Measurements from ENCODE around the gene CHST3.

CHST3 gene

GRCh38 chr10:72034040-72034499 lies 69.9 kb downstream of the CHST3 start:
- no peak overlapping the region for H3K4me3 ChIP-seq (ENCODE audit: low read depth, low read length)
- TF ChIP-seq, protein P1, sequence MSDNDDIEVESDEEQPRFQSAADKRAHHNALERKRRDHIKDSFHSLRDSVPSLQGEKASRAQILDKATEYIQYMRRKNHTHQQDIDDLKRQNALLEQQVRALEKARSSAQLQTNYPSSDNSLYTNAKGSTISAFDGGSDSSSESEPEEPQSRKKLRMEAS (IDR thresholded peaks at IDR 0.05; ENCODE audit: low read depth, low read length): no peak
- TF ChIP-seq, protein P2, sequence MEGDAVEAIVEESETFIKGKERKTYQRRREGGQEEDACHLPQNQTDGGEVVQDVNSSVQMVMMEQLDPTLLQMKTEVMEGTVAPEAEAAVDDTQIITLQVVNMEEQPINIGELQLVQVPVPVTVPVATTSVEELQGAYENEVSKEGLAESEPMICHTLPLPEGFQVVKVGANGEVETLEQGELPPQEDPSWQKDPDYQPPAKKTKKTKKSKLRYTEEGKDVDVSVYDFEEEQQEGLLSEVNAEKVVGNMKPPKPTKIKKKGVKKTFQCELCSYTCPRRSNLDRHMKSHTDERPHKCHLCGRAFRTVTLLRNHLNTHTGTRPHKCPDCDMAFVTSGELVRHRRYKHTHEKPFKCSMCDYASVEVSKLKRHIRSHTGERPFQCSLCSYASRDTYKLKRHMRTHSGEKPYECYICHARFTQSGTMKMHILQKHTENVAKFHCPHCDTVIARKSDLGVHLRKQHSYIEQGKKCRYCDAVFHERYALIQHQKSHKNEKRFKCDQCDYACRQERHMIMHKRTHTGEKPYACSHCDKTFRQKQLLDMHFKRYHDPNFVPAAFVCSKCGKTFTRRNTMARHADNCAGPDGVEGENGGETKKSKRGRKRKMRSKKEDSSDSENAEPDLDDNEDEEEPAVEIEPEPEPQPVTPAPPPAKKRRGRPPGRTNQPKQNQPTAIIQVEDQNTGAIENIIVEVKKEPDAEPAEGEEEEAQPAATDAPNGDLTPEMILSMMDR (IDR thresholded peaks at IDR 0.05; ENCODE audit: low read depth, low read length): no peak
- no peak for TF ChIP-seq POLR2A (IDR thresholded peaks at IDR 0.05; ENCODE audit: extremely low read depth, insufficient read length)
- TF ChIP-seq MYC (IDR thresholded peaks at IDR 0.05; ENCODE audit: low read depth, low read length): no peak
- no peak for DNase-seq (ENCODE audit: low read depth)

DNA sequence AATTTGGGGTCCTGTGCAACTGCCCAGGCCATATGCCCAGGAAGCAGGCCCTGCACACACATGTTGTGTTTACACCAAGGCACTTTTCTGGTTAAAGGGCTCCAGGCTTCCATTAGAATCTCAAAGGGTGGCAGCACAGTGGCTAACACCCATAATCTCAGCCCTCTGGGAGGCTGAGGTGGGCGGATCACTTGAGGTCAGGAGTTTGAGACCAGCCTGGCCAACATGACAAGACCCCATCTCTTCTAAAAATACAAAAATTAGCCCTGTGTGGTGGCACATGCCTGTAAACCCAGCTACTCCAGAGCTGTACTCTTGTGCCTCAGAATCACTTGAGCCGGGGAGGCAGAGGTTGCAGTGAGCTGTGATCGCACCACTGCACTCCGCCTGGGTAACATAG lies 70.6 kb downstream of the CHST3 start:
- no peak overlapping the region for H3K4me3 ChIP-seq (ENCODE audit: low read depth, low read length)
- DNase-seq (ENCODE audit: low read depth): no peak
- TF ChIP-seq MYC (IDR thresholded peaks at IDR 0.05; ENCODE audit: low read depth, low read length) (no peak), POLR2A (IDR thresholded peaks at IDR 0.05; ENCODE audit: extremely low read depth, insufficient read length) (no peak)
- TF ChIP-seq, protein P2 (IDR thresholded peaks at IDR 0.05; ENCODE audit: low read depth, low read length): no peak
- TF ChIP-seq, protein P1 (IDR thresholded peaks at IDR 0.05; ENCODE audit: low read depth, low read length): no peak

DNA sequence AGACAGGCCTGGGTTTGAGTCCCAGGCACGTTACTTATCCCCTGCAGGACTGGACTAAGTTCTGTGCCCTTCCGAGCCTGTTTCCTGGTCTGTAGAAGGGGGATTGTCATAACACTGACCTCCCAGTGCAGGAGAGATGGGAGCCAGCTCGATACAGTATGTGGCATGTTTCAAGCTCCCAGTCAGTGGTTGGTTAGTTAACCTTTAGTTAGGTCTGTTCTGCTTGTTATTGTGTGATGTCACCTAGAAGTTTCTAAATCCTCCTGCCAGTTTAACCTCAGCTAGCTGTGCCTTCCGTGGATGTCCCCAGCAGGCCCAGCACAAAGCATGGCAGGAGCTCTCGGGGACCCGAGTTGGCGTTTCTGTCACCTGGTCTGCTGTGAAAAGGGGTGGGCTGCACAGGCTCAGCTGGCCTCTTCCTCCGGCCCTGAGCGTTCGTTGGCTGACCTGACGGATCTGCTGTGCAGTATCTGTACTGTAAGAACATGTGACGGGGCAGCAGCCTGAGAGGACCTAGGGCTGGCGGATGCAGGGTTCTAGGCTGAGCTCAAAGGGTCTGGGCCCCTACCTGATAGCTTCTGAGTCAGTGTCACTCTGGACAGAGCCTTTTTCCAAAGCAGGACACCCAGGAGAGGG lies 71.2 kb downstream of the CHST3 start:
- no peak for DNase-seq (ENCODE audit: low read depth)
- no peak overlapping the region for H3K4me3 ChIP-seq (ENCODE audit: low read depth, low read length)
- TF ChIP-seq MYC (IDR thresholded peaks at IDR 0.05; ENCODE audit: low read depth, low read length) (no peak), POLR2A (IDR thresholded peaks at IDR 0.05; ENCODE audit: extremely low read depth, insufficient read length) (no peak)
- TF ChIP-seq, protein P1 (IDR thresholded peaks at IDR 0.05; ENCODE audit: low read depth, low read length): no peak
- TF ChIP-seq, protein P2 (IDR thresholded peaks at IDR 0.05; ENCODE audit: low read depth, low read length): no peak

GRCh38 chr10:72037266-72037665 lies 73.1 kb downstream of the CHST3 start:
- no peak overlapping the region for H3K4me3 ChIP-seq (ENCODE audit: low read depth, low read length)
- DNase-seq (ENCODE audit: low read depth): no peak
- TF ChIP-seq, protein P2 (IDR thresholded peaks at IDR 0.05; ENCODE audit: low read depth, low read length): no peak
- TF ChIP-seq, protein P1 (IDR thresholded peaks at IDR 0.05; ENCODE audit: low read depth, low read length): no peak
- TF ChIP-seq MYC (IDR thresholded peaks at IDR 0.05; ENCODE audit: low read depth, low read length) (no peak), POLR2A (IDR thresholded peaks at IDR 0.05; ENCODE audit: extremely low read depth, insufficient read length) (no peak)

GRCh38 chr10:72037811-72038210 lies 73.6 kb downstream of the CHST3 start:
- DNase-seq (ENCODE audit: low read depth): no peak
- TF ChIP-seq, protein P1 (IDR thresholded peaks at IDR 0.05; ENCODE audit: low read depth, low read length): no peak
- TF ChIP-seq, protein P2 (IDR thresholded peaks at IDR 0.05; ENCODE audit: low read depth, low read length): no peak
- TF ChIP-seq POLR2A (IDR thresholded peaks at IDR 0.05; ENCODE audit: extremely low read depth, insufficient read length) (no peak), MYC (IDR thresholded peaks at IDR 0.05; ENCODE audit: low read depth, low read length) (no peak)
- H3K4me3 ChIP-seq (ENCODE audit: low read depth, low read length): no peak overlapping the region

Data from NB4 (cell line).